ENCODE data around the gene XRN2.

- TF ChIP-seq POLR2A (IDR thresholded peaks at IDR 0.05; ENCODE audit: low read length) (no peak), GATA1 (IDR thresholded peaks at IDR 0.05; ENCODE audit: low read depth, low read length) (no peak)
Observed at GRCh38 chr20:21258411-21258810, 44.7 kb upstream of the XRN2 start.

Measured in erythroblast (primary cell).